A549 (cell line): Measurements from ENCODE around the gene PRR5L. TPM values are rescaled to one million over a fixed set of nuclear protein-coding genes. Genes with fewer than 3 reads are reported as not detected.
"Not testable (repeated sequence)": the region's sequence is repeated elsewhere in the genome, so short reads cannot be mapped to it uniquely, and the experiment has no call there.

Experiments
- ATAC-seq, 2 experiments: fragments of 200-7000 bp in 1 of 2; fragments of >200 bp in 1 of 2; cut with Nextera tagmentation in 1 of 2; cut with Tn5 transposase in 1 of 2; 3 replicates each; pipeline versions ENCODE4 v1.8.0 to v1.9.1; 2018 to 2020; ENCODE audit warnings: mild to moderate bottlenecking in 1 of 2, moderate library complexity in 1 of 2
- CTCF ChIA-PET: fragments of 300-600 bp; sonication (Branson Sonifier 250); formaldehyde crosslinking; extraction: SDS; loops from one replicate; lab custom pipeline; 2021; ENCODE audit warnings: antibody characterized with exemption, inconsistent platforms; lab: Yijun Ruan, JAX
- POLR2A ChIA-PET: fragments of 350-600 bp; formaldehyde crosslinking; extraction: SDS; loops from one replicate; lab custom pipeline; 2021; ENCODE audit warnings: antibody characterized with exemption, inconsistent platforms; lab: Yijun Ruan, JAX
- DNase-seq, 2 experiments: peaks; one replicate each; pipeline versions ENCODE4 v3.0.0 to v3.0.0-alpha.2; 2011 to 2016; ENCODE audit warnings: low read depth in 1 of 2, low spot score in 1 of 2
- FAIRE-seq: peaks from 2 replicates; lab custom pipeline; 2011; peaks lifted over from hg19 to GRCh38; lab: Jason Lieb, UNC
- H3K27ac ChIP-seq, 2 experiments: fragments of >200 bp; sonication (Bioruptor Twin); formaldehyde crosslinking; 3 replicates each; pipeline ENCODE4 v1.5.1; 2016 to 2017
- H3K4me1 ChIP-seq: fragments of >200 bp; sonication (Bioruptor Twin); formaldehyde crosslinking; 3 replicates; pipeline ENCODE4 v1.6.1; 2016
- H3K4me2 ChIP-seq: fragments of >200 bp; sonication (Bioruptor Twin); formaldehyde crosslinking; 3 replicates; pipeline ENCODE4 v1.6.1; 2016
- H3K4me3 ChIP-seq: fragments of >200 bp; sonication (Bioruptor Twin); formaldehyde crosslinking; 3 replicates; pipeline ENCODE4 v1.5.1; 2016
- H3K9me3 ChIP-seq: fragments of >200 bp; sonication (Bioruptor Twin); formaldehyde crosslinking; 3 replicates; pipeline ENCODE4 v1.6.1; 2016
- BHLHE40 ChIP-seq: IDR thresholded peaks from 2 replicates; pipeline ENCODE4 v1.6.1; 2012; ENCODE audit warnings: low read depth, low read length, inconsistent platforms
- CBX2 ChIP-seq: fragments of 200-600 bp; sonication (generic); IDR thresholded peaks from 2 replicates; pipeline ENCODE4 v1.6.1; 2016; ENCODE audit warnings: low read depth, mild to moderate bottlenecking, borderline replicate concordance
- CBX8 ChIP-seq: fragments of 200-600 bp; sonication (generic); IDR thresholded peaks from 2 replicates; pipeline ENCODE4 v1.6.1; 2016
- CEBPB ChIP-seq, 2 experiments: fragments of >200 bp in 1 of 2; sonication (Bioruptor Twin) in 1 of 2; formaldehyde crosslinking in 1 of 2; IDR thresholded peaks; 2 replicates each; pipeline ENCODE4 v1.6.1; 2012 to 2016
- CHD2 ChIP-seq: fragments of 150-350 bp; IDR thresholded peaks from 2 replicates; pipeline ENCODE4 v1.6.1; 2014; ENCODE audit warnings: low read length; ENCODE audit not compliant: partially characterized antibody
- EHF ChIP-seq: fragments of 250-450 bp; sonication (Bioruptor Pico); IDR thresholded peaks from 2 replicates; pipeline ENCODE4 v1.5.0; 2020; ENCODE audit warnings: mild to moderate bottlenecking
- ESRRA ChIP-seq: fragments of 150-350 bp; IDR thresholded peaks from 2 replicates; pipeline ENCODE4 v1.6.1; 2014; ENCODE audit warnings: mild to moderate bottlenecking, low read length, borderline replicate concordance
- FOSL2 ChIP-seq, 2 experiments: fragments of 450-650 bp in 1 of 2; fragments of >200 bp in 1 of 2; sonication (Bioruptor Twin) in 1 of 2; formaldehyde crosslinking; IDR thresholded peaks; 2 replicates each; pipeline versions ENCODE4 v1.5.0 to v1.6.1; 2016 to 2020; ENCODE audit warnings: mild to moderate bottlenecking in 1 of 2, moderate library complexity in 1 of 2
- FOXS1 ChIP-seq: fragments of 250-450 bp; sonication (Bioruptor Pico); IDR thresholded peaks from 2 replicates; pipeline ENCODE4 v1.5.0; 2020; ENCODE audit warnings: mild to moderate bottlenecking, moderate library complexity
- GATA3 ChIP-seq: IDR thresholded peaks from 2 replicates; pipeline ENCODE4 v1.6.1; 2012; ENCODE audit warnings: borderline replicate concordance
- HOXA7 ChIP-seq: fragments of 250-450 bp; sonication (Bioruptor Pico); IDR thresholded peaks from 2 replicates; pipeline ENCODE4 v1.5.0; 2020; ENCODE audit warnings: mild to moderate bottlenecking, moderate library complexity
- JUN ChIP-seq, 2 experiments: fragments of >200 bp; sonication (Bioruptor Twin); formaldehyde crosslinking; IDR thresholded peaks; 2 replicates in 1 of 2; 3 replicates in 1 of 2; pipeline ENCODE4 v1.6.1; 2016 to 2017
- JUNB ChIP-seq: fragments of >200 bp; sonication (Bioruptor Twin); formaldehyde crosslinking; IDR thresholded peaks from 2 replicates; pipeline ENCODE4 v1.6.1; 2016
- KDM5A ChIP-seq: fragments of 200-600 bp; sonication (generic); IDR thresholded peaks from 2 replicates; pipeline ENCODE4 v1.6.1; 2016; ENCODE audit warnings: antibody characterized with exemption, mild to moderate bottlenecking
- MAFK ChIP-seq: fragments of 450-650 bp; IDR thresholded peaks from 2 replicates; pipeline ENCODE4 v1.6.1; 2014; ENCODE audit not compliant: partially characterized antibody
- MYC ChIP-seq: IDR thresholded peaks from 2 replicates; pipeline ENCODE4 v1.6.1; 2012; ENCODE audit warnings: mild to moderate bottlenecking, inconsistent platforms, low read length, improper control_type of control experiment, borderline replicate concordance
- NR3C1 ChIP-seq: fragments of >200 bp; sonication (Bioruptor Twin); formaldehyde crosslinking; IDR thresholded peaks from 3 replicates; pipeline ENCODE4 v1.6.1; 2017
- RCOR1 ChIP-seq: fragments of 150-350 bp; IDR thresholded peaks from 2 replicates; pipeline ENCODE4 v1.6.1; 2014; ENCODE audit warnings: antibody characterized with exemption, low read length, low read depth
- RFX5 ChIP-seq: fragments of 450-650 bp; IDR thresholded peaks from 2 replicates; pipeline ENCODE4 v1.7.1; 2014; ENCODE audit warnings: antibody characterized with exemption, mild to moderate bottlenecking, moderate library complexity
- WGBS: methylation state at CpG from one replicate; pipeline ENCODE4 v1.1.6; 2017; ENCODE audit errors: missing lambda C conversion rate; 5-methylcytosine and 5-hydroxymethylcytosine counted together
- polyA plus RNA-seq, 4 experiments: library from polyadenylated mRNA; depleted of rRNA in 3 of 4; stranded (reverse); fragments of >200 nt; fragmentation: RNase III in 1 of 4; extraction: RNeasy Plus Mini Kit Qiagen cat#74134 plus additional on column Dnase treatment in 1 of 4; gene quantifications; 2 replicates in 3 of 4; 3 replicates in 1 of 4; pipeline ENCODE4 v1.2.3, GENCODE V29; 2011 to 2017
- TF ChIP-seq, protein P1 (sequence below): fragments of 150-350 bp; IDR thresholded peaks from 2 replicates; pipeline ENCODE4 v1.6.1; 2014; ENCODE audit warnings: low read depth, mild to moderate bottlenecking, low read length
- TF ChIP-seq, protein P2 (sequence below): IDR thresholded peaks from 2 replicates; pipeline ENCODE4 v1.6.1; 2012; ENCODE audit warnings: low read depth, borderline replicate concordance

Gene PRR5L
- polyA plus RNA-seq, 2 of the 4 experiments (the other 2 are of a cell fraction) = 6.9 to 12.1 TPM

DNA sequence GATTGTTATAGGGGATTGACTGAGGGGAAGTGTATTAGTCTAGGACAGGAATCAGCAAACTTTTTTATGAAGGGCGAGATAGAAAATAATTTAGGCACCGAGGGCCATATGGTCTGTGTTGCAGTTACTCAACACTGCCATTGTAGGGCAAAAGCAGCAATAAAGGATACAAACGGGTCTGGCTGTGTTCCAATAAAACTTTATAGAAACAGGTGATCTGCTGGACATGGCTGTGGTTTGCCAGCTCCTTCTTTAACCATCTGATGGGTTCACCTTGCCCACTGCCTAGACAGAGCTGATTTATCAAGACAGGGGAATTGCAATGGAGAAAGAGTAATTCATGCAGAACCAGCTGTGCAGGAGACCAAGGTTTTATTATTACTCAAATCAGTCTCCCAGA is 20.0 kb downstream of the PRR5L start:
- FAIRE-seq (no peak), ATAC-seq (no peak), DNase-seq (no peak)
- Histone ChIP-seq H3K27ac (no peak overlapping the region), H3K4me3 (no peak overlapping the region), H3K4me2 (no peak overlapping the region), H3K9me3 (no peaks in the 10 kb centered on the region)
- CTCF ChIA-PET = interaction anchor here (1.1 to 1.9 kb wide), 3 partner anchors 24 to 177 kb away, joined by 3 to 5 read pairs (median 4); no protein-coding TSS in a partner anchor
- WGBS = 3% methylated on average over 3 of the region's 3 CpGs
- TF ChIP-seq GATA3 (no peak), CBX8 (0 out of 2 replicates have a peak, but pooled peaks have one; percentile 51)
- TF ChIP-seq, all 56 proteins: peak for 1
- POLR2A ChIA-PET = no interaction called here
- peaks cover 30% of the 10 kb centered on the region for H3K4me1 ChIP-seq

DNA sequence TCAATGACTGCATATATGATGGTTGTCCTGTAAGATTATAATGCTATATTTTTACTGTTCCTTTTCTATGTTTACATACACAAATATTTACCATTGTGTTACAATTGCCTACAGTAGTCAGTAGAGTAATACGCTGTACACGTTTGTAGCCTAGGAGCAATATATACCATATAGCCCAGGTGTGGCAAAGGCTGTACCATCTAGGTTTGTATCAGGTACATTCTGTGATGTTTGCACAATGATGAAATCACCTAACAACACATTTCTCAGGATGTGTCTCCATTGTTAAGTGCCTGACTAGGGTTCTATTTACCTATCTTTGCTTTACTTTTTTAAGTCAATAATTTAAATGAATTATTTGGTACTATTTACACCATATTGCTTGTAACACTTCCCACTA is 21.9 kb downstream of the PRR5L start:
- Histone ChIP-seq H3K4me2 (no peak overlapping the region), H3K27ac (no peak overlapping the region), H3K9me3 (no peaks in the 10 kb centered on the region), H3K4me3 (no peak overlapping the region), H3K4me1 (peaks cover 11% of the 10 kb centered on the region)
- no peak for DNase-seq
- FAIRE-seq = peak; percentile 59
- ChIA-PET POLR2A (no interaction called here), CTCF (interaction anchor here (1.3 to 1.9 kb wide), 4 partner anchors 14 to 59 kb away, joined by 4 read pairs; no protein-coding TSS in a partner anchor)
- WGBS = 4% methylated on average over 2 of the region's 2 CpGs
- no peak for ATAC-seq
- TF ChIP-seq GATA3 (no peak), BHLHE40 (no peak), JUN (IDR thresholded peaks at IDR 0.05) (no peak), MYC (no peak), ESRRA (no peak), RCOR1 (no peak), JUNB (no peak), HOXA7 (no peak), CHD2 (no peak), KDM5A (no peak), RFX5 (no peak), FOXS1 (CRISPR knock-in tag) (no peak), FOSL2 (IDR thresholded peaks at IDR 0.05) (no peak), FOSL2 (CRISPR knock-in tag; IDR thresholded peaks at IDR 0.05) (no peak), NR3C1 (no peak), EHF (no peak), CBX2 (no peak), CEBPB (IDR thresholded peaks at IDR 0.05) (no peak)
- TF ChIP-seq, protein P1, sequence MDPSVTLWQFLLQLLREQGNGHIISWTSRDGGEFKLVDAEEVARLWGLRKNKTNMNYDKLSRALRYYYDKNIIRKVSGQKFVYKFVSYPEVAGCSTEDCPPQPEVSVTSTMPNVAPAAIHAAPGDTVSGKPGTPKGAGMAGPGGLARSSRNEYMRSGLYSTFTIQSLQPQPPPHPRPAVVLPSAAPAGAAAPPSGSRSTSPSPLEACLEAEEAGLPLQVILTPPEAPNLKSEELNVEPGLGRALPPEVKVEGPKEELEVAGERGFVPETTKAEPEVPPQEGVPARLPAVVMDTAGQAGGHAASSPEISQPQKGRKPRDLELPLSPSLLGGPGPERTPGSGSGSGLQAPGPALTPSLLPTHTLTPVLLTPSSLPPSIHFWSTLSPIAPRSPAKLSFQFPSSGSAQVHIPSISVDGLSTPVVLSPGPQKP = no peak
- TF ChIP-seq, protein P2, sequence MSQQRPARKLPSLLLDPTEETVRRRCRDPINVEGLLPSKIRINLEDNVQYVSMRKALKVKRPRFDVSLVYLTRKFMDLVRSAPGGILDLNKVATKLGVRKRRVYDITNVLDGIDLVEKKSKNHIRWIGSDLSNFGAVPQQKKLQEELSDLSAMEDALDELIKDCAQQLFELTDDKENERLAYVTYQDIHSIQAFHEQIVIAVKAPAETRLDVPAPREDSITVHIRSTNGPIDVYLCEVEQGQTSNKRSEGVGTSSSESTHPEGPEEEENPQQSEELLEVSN = no peak

DNA sequence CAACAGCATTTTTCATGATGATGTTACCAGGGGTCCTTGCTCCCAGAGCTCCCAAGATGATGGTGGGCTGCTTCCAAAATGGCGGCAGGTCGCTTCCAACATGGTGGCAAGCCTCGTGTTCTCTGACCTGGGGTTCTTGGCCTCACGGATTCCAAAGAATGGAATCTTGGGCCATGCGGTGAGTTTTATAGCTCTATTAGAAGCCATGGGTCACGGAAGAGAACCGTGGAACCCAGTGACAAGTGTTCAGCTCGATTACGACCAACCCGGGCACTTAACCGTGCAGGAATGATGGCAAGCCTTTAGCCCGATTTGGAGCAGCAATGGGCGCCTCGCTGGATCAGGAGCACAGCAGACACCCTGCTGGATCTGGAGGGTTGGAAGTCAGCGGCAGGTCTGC is 28.9 kb downstream of the PRR5L start:
- H3K4me1 ChIP-seq, POLR2A ChIA-PET, H3K9me3 ChIP-seq, DNase-seq, H3K4me2 ChIP-seq, ATAC-seq, H3K27ac ChIP-seq, H3K4me3 ChIP-seq, CTCF ChIA-PET, FAIRE-seq: not testable (repeated sequence)
- WGBS = 64% methylated on average over 14 of the region's 15 CpGs

DNA sequence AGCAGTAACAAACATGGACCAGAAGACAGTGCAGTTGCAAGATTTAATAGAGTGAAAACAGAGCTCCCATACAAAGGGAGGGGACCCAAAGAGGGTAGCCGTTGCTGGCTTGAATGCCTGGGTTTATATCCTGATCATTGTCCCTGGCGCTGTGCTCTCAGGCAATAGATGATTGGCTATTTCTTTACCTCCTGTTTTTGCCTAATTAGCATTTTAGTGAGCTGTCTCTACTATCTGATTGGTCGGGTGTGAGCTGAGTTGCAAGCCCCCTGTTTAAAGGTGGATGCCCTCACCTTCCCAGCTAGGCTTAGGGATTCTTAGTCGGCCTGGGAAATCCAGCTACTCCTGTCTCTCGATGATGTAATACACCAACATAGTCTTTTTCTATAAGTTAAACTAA is 29.3 kb downstream of the PRR5L start:
- 44% methylated on average over 5 of the region's 5 CpGs for WGBS
- CTCF ChIA-PET, FAIRE-seq, DNase-seq, H3K4me1 ChIP-seq, POLR2A ChIA-PET, H3K4me3 ChIP-seq: not testable (repeated sequence)
- peak; percentile 49 for TF ChIP-seq MAFK
- TF ChIP-seq, all 56 proteins: peak for 1; not testable (repeated sequence) for 55
- not testable (repeated sequence) for H3K4me2 ChIP-seq, H3K27ac ChIP-seq, ATAC-seq, H3K9me3 ChIP-seq
